Activated naive CD8-positive, alpha-beta T cell (primary cell): Measurements from ENCODE around the gene MCTP2.

Experiments used
- H3K27ac Mint-ChIP-seq: one replicate; pipeline ENCODE4 v1.8.0; 2021; ENCODE audit warnings: mixed read lengths
- H3K27me3 Mint-ChIP-seq: one replicate; pipeline ENCODE4 v1.8.0; 2021; ENCODE audit warnings: mixed read lengths
- H3K36me3 Mint-ChIP-seq: one replicate; pipeline ENCODE4 v1.8.0; 2021; ENCODE audit warnings: mixed read lengths
- H3K4me1 Mint-ChIP-seq: one replicate; pipeline ENCODE4 v1.8.0; 2021; ENCODE audit warnings: low read depth, mixed read lengths
- H3K4me3 Mint-ChIP-seq: one replicate; pipeline ENCODE4 v1.8.0; 2021; ENCODE audit warnings: mild to moderate bottlenecking, mixed read lengths
- H3K9me3 Mint-ChIP-seq: one replicate; pipeline ENCODE4 v1.8.0; 2021; ENCODE audit warnings: low read depth, mixed read lengths

The MCTP2 gene

GRCh38 chr15:94383706-94384105, 152.3 kb downstream of the MCTP2 start:
- Mint-ChIP-seq H3K4me1 (peaks cover 6% of the 10 kb centered on the region), H3K9me3 (no peaks in the 10 kb centered on the region), H3K36me3 (peaks cover 24% of the 10 kb centered on the region), H3K4me3 (no peak overlapping the region), H3K27ac (no peak overlapping the region), H3K27me3 (no peaks in the 10 kb centered on the region)

- Mint-ChIP-seq H3K27me3 (no peaks in the 10 kb centered on the region), H3K4me3 (no peak overlapping the region), H3K9me3 (no peaks in the 10 kb centered on the region), H3K4me1 (peaks cover 6% of the 10 kb centered on the region), H3K27ac (no peak overlapping the region), H3K36me3 (peaks cover 24% of the 10 kb centered on the region)
These were observed 154.1 kb downstream of the MCTP2 start for GRCh38 chr15:94385441-94385840.

GRCh38 chr15:94386351-94386750, 155.0 kb downstream of the MCTP2 start:
- Mint-ChIP-seq H3K4me3 (no peak overlapping the region), H3K27ac (no peak overlapping the region), H3K27me3 (no peaks in the 10 kb centered on the region), H3K4me1 (peaks cover 6% of the 10 kb centered on the region), H3K9me3 (no peaks in the 10 kb centered on the region), H3K36me3 (peaks cover 24% of the 10 kb centered on the region)

GRCh38 chr15:94387442-94387841, 156.1 kb downstream of the MCTP2 start:
- Mint-ChIP-seq H3K27me3 (no peaks in the 10 kb centered on the region), H3K4me3 (no peak overlapping the region), H3K36me3 (peaks cover 25% of the 10 kb centered on the region), H3K9me3 (no peaks in the 10 kb centered on the region), H3K27ac (no peak overlapping the region), H3K4me1 (peaks cover 6% of the 10 kb centered on the region)

GRCh38 chr15:94387849-94388441, 156.6 kb downstream of the MCTP2 start:
- Mint-ChIP-seq H3K4me1 (peaks cover 6% of the 10 kb centered on the region), H3K4me3 (no peak overlapping the region), H3K36me3 (peaks cover 21% of the 10 kb centered on the region), H3K27ac (no peak overlapping the region), H3K27me3 (no peaks in the 10 kb centered on the region), H3K9me3 (no peaks in the 10 kb centered on the region)

GRCh38 chr15:94395640-94396039, 164.3 kb downstream of the MCTP2 start:
- Mint-ChIP-seq H3K36me3 (peaks cover 10% of the 10 kb centered on the region), H3K27ac (no peak overlapping the region), H3K4me1 (no peaks in the 10 kb centered on the region), H3K4me3 (no peak overlapping the region), H3K9me3 (no peaks in the 10 kb centered on the region), H3K27me3 (no peaks in the 10 kb centered on the region)

GRCh38 chr15:94397337-94397736, 166.0 kb downstream of the MCTP2 start:
- Mint-ChIP-seq H3K4me1 (no peaks in the 10 kb centered on the region), H3K27me3 (no peaks in the 10 kb centered on the region), H3K36me3 (peaks cover 13% of the 10 kb centered on the region), H3K9me3 (no peaks in the 10 kb centered on the region), H3K4me3 (no peak overlapping the region), H3K27ac (no peak overlapping the region)

- Mint-ChIP-seq H3K36me3 (peaks cover 18% of the 10 kb centered on the region), H3K27me3 (no peaks in the 10 kb centered on the region), H3K4me1 (no peaks in the 10 kb centered on the region), H3K27ac (no peak overlapping the region), H3K4me3 (no peak overlapping the region), H3K9me3 (no peaks in the 10 kb centered on the region)
These were observed 166.6 kb downstream of the MCTP2 start for GRCh38 chr15:94398001-94398400.

- no peaks in the 10 kb centered on the region for H3K4me1 Mint-ChIP-seq
- no peaks in the 10 kb centered on the region for H3K9me3 Mint-ChIP-seq
- peaks cover 22% of the 10 kb centered on the region for H3K36me3 Mint-ChIP-seq
- no peak overlapping the region for H3K4me3 Mint-ChIP-seq
- H3K27me3 Mint-ChIP-seq, result no peaks in the 10 kb centered on the region
- no peak overlapping the region for H3K27ac Mint-ChIP-seq
These were observed 169.4 kb downstream of the MCTP2 start for GRCh38 chr15:94400526-94401298.

GRCh38 chr15:94403331-94403730, 172.0 kb downstream of the MCTP2 start:
- H3K4me3 Mint-ChIP-seq, result no peak overlapping the region
- peaks cover 22% of the 10 kb centered on the region for H3K36me3 Mint-ChIP-seq
- H3K27ac Mint-ChIP-seq, result no peak overlapping the region
- H3K4me1 Mint-ChIP-seq, result no peaks in the 10 kb centered on the region
- no peaks in the 10 kb centered on the region for H3K27me3 Mint-ChIP-seq
- H3K9me3 Mint-ChIP-seq, result no peaks in the 10 kb centered on the region

- Mint-ChIP-seq H3K4me1 (no peaks in the 10 kb centered on the region), H3K36me3 (peaks cover 18% of the 10 kb centered on the region), H3K9me3 (no peaks in the 10 kb centered on the region), H3K27me3 (no peaks in the 10 kb centered on the region), H3K27ac (no peak overlapping the region), H3K4me3 (no peak overlapping the region)
These were observed 173.4 kb downstream of the MCTP2 start for GRCh38 chr15:94404733-94405283.

GRCh38 chr15:94411285-94411684, 179.9 kb downstream of the MCTP2 start:
- Mint-ChIP-seq H3K27ac (no peak overlapping the region), H3K4me1 (no peaks in the 10 kb centered on the region), H3K36me3 (peaks cover 18% of the 10 kb centered on the region), H3K27me3 (no peaks in the 10 kb centered on the region), H3K4me3 (no peak overlapping the region), H3K9me3 (no peaks in the 10 kb centered on the region)

- Mint-ChIP-seq H3K4me3 (no peak overlapping the region), H3K27me3 (no peaks in the 10 kb centered on the region), H3K4me1 (no peaks in the 10 kb centered on the region), H3K9me3 (no peaks in the 10 kb centered on the region), H3K27ac (no peak overlapping the region), H3K36me3 (peaks cover 23% of the 10 kb centered on the region)
These were observed 180.5 kb downstream of the MCTP2 start for GRCh38 chr15:94411846-94412245.

- Mint-ChIP-seq H3K27ac (no peak overlapping the region), H3K36me3 (peaks cover 25% of the 10 kb centered on the region), H3K9me3 (peaks cover under 1% of the 10 kb centered on the region), H3K27me3 (no peaks in the 10 kb centered on the region), H3K4me3 (no peak overlapping the region), H3K4me1 (no peaks in the 10 kb centered on the region)
These were observed 181.8 kb downstream of the MCTP2 start for GRCh38 chr15:94412979-94413746.

GRCh38 chr15:94414916-94415315, 183.6 kb downstream of the MCTP2 start:
- Mint-ChIP-seq H3K36me3 (peaks cover 31% of the 10 kb centered on the region), H3K27me3 (no peaks in the 10 kb centered on the region), H3K9me3 (peaks cover 4% of the 10 kb centered on the region), H3K4me3 (no peak overlapping the region), H3K4me1 (no peaks in the 10 kb centered on the region), H3K27ac (no peak overlapping the region)
